Stimulated activated CD4-positive, alpha-beta T cell treated with anti-CD3 and anti-CD28 coated beads, TNF-alpha, amount 100 ng/mL, for 4 hours (primary cell): ENCODE data around the gene RBSN.
A peak's percentile ranks its signal among the peaks of the same experiment; 100 is the strongest.

Source experiments
- DNase-seq, 3 experiments: peaks; one replicate each; pipeline ENCODE4 v3.0.0-alpha.2; 2020; ENCODE audit warnings: low read depth in 3 of 3

The RBSN gene

GRCh38 chr3:15060029-15060428 lies 38.9 kb downstream of the RBSN start:
- DNase-seq = no peak

- no peak for DNase-seq
These were observed 42.1 kb downstream of the RBSN start for GRCh38 chr3:15056676-15057404.

DNA sequence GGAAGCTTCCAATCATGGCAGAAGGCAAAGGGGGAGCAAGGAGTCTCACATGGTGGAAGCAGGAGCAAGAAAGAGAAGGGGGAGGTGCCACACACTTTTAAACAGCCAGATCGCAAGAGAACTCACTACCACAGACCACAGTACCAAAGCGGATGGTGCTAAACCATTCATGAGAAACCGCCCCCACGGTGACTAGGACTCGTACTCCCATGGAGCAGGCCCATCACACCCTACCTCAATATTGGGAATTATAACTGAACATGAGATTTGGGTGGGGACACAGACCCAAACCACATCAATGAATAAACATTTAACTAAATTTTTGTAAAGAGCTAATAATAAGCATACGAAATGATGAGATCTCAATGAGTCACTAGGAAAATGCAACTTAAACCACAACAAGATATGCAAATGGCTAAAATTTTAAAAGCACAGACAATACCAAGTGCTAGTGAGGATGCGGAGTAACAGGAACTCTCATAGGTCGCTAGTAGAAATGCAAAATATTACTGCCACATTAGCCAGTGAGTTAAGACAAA lies 43.9 kb downstream of the RBSN start:
- peak in 2 of 3 experiments; percentile 21 to 37 for DNase-seq

- DNase-seq = no peak
These were observed 45.4 kb downstream of the RBSN start for GRCh38 chr3:15053541-15053940.

GRCh38 chr3:15052335-15053242 lies 46.4 kb downstream of the RBSN start:
- no peak for DNase-seq

- DNase-seq = peak in 2 of 3 experiments; percentile 9 to 22
These were observed 47.4 kb downstream of the RBSN start for GRCh38 chr3:15051531-15051930.

DNA sequence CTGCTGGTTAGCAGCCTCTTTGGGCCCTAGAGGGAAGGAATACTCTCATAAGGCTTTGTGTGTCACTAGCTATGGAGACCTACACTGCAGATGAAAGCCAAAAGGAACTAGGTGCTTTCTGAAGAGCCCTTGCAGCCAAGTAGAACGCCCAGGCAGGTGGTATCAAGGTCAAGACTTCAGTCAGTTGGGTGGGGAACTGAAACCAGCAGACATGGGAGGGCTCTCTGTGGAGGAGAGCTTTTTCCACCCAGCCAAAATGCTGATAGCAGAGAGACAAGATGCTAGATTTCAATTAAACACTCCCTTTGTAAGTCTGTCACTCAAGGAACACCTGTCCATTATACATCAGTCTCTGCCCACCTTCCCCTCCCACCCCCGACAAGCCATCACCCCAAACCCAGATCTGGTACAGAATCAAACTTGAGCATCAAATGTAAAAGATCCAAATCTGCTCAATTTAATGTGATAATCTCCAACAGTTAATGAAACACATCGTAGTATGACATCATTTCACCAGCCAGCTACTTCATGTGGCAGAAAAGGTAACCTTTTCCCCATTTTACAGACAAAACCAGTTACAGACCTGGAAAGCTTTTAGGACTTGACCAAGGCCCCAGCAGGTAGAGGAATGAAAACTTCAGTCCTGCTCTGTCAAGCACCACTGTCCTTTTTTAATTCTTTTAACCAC lies 48.4 kb downstream of the RBSN start:
- no peak for DNase-seq

DNA sequence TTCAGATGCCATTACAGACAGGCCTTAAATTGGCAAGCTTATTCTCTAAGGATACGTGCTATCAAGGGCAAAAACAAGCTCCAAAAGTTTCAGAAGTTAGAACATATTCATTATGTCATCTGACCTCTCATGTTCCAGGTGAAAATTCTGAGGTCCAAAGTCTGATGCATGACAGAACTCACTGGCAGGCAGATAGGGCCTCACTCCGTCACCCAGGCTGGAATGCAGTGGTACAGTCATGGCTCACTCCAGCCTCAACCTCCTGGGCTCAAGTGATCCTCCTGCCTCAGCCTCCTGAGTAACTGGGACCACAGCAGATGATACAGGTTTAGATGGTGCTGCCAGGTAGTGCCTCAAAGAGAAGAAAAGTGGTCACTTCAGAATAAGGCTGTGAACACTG lies 49.4 kb downstream of the RBSN start:
- DNase-seq = no peak

- no peak for DNase-seq
These were observed 53.3 kb downstream of the RBSN start for GRCh38 chr3:15045667-15046066.

DNA sequence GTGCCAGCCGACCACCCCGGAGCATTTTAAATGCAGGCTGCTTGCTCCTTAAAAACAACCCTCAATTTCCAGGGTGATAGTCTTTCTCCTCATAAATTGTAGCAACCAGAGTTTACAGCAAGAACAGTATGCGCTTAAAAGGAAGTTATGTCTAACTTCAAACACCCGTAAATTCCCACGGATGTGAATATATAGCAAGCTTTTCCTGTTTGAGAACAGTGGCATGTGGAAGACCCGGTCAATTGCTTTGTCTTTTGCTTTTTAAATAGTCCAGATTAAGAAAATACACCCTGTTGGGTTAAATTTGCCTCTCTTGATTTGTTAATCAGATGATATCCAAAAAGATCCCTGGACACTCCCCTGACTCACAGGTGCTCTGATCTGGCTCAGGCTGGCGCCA lies 54.6 kb downstream of the RBSN start:
- DNase-seq = no peak

DNA sequence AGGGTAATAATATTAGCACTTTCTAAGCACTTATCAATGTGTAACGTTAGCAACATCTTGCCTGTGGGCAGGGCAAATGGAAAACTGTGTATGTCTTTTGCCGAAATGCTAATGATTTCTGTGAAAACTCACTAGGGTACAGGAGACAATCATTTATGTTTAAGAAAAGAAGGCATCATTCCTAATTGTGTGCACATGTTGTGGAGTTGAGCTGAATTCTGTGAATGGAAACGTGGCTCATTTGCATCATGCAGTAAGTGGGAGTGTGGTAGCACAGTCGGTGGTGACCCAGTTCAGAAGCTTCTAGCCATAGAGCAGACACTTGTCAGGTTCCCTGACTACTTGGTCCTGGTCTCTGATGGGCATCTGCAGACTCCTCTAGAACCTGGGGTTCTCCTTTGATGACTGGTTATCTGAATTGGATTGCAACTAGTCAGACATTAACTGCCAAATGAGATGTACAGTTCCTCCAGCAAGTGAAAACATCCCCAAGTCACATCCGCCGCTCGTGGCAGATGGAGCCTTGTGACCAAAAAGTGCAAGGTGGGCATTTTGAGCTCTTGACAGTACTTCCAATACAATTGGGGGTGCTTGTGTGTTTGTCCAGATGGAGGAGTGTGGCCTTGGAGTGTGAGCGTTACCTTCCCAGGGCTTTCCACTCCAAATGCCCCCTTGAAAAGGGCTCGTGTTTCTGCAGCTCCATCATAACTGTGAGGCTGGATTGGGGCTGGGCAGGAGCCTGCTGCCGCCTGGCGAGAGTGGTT lies 55.4 kb downstream of the RBSN start:
- no peak for DNase-seq

GRCh38 chr3:15042936-15043335 lies 56.0 kb downstream of the RBSN start:
- DNase-seq = no peak

DNA sequence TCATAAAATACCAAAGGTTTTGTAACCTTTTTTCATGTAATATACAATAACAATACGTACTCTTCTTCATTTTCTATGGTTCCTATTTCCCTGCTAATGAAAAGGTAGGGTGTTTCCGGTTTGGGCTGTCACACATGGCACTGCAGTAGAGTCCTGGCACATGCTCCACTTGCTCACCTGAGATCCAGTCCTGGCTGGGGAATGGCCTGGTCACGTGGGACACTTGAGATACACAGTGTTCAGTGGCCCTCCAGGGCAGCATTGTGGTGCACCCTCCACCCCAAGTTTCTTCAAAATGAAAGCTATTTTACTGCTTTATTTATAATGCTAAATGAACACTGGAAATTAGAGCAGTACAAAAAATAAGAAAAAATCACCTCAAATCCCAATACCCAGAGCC lies 57.0 kb downstream of the RBSN start:
- DNase-seq = no peak

- DNase-seq = no peak
These were observed 58.1 kb downstream of the RBSN start for GRCh38 chr3:15040844-15041243.

- no peak for DNase-seq
These were observed 60.6 kb downstream of the RBSN start for GRCh38 chr3:15038306-15038705.

GRCh38 chr3:15033103-15033502 lies 65.8 kb downstream of the RBSN start:
- DNase-seq = no peak

DNA sequence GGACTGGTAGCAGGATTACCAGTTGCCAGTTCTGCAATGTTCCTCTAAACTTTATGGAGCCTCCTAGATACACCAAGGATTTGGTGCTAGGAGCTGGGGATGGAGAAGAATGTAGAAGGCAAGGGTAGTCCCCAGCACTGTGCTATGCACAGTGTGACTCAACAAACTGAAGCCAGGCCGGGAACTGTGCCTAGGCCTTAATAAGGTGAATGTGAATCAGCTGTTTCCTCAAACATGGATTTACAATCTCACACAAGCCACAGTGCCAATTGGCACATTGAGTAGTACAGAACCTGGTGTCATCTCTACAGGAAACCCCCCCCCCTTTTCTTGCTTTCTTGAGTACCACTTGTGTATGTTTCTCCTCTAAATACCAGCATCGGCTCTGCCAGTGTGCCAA lies 66.3 kb downstream of the RBSN start:
- no peak for DNase-seq

DNA sequence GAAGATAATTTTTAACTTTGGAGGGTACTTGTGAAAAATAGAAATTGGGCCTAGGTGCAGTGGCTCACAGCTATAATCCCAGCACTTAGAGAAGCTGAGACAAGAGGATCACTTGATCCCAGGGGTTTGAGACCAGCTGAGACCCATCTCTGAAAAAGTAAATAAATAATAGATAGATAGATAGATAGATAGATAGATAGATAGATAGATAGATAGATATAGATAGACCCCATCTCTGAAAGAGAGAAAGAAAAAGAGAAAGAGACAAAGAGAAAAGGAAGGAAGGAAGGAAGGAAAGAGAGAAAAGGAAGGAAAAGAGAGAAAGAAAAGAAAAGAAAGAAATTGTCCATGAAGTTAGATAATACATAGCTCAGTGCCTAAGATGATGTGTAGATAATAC lies 69.3 kb downstream of the RBSN start:
- DNase-seq = no peak

DNA sequence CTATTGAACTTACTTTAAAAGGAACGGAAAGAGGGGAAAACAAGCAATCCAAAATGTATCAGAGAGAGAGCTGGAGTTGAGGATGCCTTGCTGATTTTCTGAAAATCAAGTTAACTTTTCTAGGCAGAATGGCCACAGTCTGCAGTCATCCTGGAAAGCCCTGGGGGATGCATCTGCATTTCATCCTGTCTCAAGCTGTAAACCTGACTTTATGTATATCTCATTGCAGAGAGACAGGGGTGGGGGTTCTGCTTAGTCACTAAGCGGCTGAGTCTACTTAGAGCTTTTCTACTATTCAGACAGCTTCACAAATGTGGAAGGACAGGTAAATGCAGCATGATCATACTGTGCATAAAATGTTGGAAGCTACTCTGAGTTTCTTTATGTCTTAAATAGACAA lies 75.2 kb downstream of the RBSN start:
- DNase-seq = no peak

GRCh38 chr3:15023249-15023648 lies 75.7 kb downstream of the RBSN start:
- no peak for DNase-seq
